Cortex of kidney (tissue), 1 donor: Measurements from ENCODE around the gene USH1C.

ENCODE experiments used
- DNase-seq: peaks from one replicate; lab custom pipeline; 2025; lab: John Stamatoyannopoulos, UW

Gene USH1C

DNA sequence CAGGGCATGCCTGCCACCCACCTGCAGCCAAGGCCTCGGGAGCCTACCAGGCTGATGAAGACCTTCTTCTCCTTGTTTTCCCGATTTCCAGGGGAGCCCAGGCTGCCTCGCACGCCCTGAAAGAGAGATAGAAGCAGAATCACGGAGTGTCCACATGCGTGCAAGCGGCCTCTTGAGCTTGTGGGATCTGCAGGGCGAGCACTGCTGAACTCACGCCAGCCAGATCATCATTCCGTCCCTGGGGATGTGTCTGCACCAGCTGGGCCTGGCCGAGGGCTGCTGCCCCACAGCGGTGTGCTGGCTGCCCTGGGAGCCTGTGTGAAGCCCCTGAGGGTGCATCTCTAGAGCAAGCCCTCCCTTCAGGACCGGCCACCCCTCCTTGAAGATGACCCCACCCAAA, 17.9 kb downstream of the USH1C start:
- DNase-seq: no peak

DNA sequence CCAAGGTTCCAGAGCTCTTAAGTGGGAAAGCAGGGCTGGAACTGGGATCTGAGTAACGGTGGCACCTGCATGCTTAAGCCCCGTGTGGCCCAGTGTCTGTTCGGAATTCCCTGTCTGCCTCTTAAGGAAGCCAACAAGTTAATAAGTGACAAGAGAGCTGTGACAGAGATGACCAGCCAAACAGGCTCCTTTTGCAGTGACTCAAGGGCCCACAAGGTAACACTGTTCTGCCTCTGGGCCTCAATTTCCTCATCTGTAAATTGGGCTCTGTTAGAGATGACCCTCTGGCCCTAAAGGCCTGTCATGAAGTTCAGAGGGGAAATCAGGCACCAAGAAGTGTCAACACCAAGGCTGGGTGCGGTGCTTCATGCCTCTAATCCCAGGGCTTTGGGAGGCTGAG, 18.6 kb downstream of the USH1C start:
- DNase-seq: no peak

DNA sequence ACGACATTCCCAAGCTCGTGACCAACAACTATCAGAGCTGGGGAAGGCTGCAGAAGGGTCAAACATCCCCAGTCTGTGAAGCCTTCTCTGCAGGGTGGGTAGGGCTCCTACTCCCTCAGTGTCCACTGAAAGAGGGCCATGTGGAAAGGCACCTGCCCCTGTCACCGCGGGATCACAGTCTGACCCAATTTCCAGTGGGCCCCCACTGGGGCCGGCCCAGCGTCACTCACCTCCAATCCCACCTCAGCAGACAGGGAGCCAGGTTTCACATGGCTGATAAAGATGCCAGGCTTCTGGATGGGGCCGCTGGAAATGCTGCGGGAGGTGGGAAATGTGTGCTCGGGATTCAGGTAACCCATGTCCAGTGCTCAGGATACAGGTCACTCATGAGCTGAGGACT, 20.0 kb downstream of the USH1C start:
- no peak for DNase-seq

DNA sequence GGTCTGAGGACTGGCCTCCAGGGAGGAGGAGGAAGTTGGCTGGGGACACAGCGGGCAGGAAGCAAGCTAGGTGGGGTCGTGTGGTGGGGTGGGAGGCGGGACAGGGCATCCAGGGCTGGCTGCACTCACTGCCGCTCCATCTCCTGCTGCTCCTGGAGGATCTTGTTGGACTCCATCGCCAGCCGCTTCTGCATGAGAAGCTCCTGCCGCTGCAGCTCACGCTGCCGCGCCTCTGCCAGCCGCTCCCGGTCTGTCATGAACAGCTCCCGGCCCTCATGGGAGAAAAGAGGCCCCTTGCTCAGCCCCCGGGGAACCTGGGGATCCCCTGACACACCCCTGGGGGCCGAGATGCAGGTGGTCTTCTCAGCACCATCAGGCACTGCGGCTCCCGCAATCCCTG, 21.6 kb downstream of the USH1C start:
- no peak for DNase-seq

DNA sequence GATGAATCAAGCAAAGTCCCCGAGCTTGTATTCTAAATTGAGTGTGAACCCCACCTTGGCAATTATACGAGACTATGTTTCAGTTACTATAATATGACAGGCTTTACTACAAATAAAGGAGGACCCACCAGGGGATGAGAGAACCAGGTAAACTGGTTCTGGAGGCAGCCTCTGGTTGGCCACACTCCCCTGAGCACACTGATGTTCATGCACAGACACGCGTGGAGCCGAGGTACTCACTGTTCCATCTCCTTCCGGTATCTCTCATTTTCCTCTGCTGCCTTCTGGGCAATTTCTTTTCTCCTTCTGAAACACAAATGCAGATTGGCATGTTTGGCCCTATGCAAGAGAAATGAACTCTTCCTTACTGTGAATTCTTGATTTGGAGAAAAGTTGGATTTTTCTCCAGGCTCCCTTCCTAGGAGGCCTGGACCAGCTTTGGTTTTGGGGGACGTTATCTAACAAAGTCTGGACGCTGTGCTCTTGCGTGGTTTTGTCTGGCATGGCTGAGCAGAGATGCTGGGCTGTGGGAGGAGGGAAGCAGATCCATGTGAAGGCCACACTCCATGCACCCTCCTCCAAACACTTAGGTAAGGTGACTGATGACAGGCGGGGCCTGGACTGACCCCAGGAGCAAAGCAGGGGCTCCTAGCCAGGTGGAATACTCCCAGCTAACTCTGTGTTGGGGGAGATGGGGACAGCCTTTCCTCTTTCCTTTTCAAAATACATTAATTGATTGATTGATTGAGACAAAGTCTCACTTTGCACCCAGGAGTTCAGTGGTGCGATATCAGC, 22.9 kb downstream of the USH1C start:
- no peak for DNase-seq

DNA sequence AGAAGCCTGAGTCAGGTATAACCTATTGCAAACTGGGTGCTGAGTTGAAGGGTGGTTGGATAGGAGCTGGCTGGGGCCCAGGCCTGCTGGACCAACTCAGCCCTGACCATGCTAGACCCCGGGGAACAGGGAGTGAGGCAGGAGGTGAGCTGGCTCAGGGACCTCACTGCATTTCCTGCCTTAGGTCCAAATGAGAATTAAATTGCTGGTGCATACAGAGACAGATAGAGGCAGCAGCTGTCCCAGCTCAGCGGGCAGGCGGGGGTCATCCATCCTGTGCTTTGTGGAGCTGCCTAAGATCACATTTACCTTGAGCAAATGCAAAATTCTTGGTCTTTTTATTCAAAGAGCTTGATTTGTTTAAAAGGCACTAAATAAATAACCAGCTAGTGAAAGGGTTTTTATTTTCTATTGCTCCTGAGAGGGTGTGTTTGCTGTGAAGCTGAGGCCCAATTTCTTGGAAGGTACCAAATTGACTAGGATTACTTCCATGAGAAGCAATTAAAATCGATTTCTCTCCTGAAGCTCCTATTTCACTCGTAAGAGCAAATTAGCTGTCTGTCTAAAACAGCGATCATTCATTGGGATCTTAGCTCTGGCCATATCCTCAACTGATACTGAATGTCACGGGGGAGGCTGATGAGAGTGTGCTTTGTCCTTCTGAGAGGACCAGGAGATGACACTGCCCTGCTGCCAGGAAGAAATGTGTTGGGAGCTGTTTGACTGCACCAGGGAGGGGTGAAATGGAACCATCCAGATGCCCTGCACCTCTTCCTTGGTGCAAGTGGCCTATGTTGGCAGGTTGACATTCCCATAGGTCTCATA, 24.9 kb downstream of the USH1C start:
- DNase-seq: no peak

DNA sequence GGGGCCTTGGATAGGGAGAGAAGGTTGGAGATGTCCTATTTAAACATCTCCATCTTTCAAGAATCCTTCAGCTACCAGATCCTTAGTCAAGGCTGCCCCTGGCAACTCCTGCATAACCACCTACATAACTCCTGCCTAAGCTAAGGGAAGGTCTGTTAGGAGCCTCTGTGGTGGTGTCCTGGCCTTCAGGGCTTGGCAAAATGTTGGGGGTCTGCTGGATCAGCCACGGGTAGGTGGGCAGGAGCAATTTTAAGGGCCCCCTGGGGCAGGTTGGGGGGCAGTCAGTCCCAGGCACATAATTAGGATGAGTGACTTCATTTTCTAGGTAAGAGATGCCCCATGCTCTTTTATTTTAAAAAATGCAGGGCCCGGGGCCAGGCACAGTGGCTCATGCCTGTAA, 25.9 kb downstream of the USH1C start:
- no peak for DNase-seq

DNA sequence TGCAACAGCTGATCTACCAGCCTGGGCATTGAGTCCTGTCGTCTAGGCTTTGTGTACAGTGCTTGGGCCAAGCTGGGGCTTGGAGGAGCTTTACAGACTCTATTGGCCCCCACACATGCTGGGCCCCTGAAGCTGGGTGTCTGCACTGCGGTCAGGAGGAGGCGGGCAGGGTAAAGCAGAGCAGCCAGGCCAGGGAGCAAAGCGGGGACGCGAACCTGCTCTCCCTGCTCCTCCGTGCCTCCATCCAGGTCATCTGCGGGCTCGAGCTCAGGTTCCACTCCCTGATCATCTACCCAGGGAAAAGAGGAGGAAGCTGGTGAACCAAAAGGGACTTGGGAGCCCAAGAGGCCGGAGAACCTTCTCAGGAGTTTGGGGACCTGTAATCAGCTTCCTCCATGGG, 27.0 kb downstream of the USH1C start:
- no peak for DNase-seq

DNA sequence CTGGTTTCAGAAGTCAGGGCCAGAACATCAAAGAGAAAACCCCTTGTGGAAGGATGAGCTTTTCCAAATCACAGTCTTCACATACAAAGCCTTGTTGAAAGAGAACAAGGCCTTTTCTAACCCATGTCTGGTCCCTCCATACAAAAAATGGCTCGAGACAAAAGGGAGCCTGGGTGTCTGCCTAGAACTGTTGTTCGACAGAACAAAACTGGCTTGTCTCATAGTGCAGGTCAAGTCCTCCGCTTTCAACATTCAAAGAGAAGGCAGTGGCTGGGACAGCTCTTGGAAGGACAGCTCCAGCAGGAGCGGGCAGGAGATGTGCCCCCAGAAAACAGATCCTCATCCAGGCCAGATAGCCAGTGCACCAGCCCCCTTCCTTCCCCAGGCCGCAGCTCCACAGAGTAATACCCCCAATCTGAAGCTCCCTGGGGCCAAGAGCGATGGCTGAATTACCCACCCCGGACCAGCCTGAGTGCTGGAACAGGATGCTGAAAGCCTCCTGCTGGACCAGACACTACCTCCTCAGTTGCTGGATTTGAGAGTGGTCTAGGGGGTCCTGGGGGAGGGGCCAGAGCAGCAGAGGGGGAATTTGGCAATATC, 27.6 kb downstream of the USH1C start:
- DNase-seq: no peak

DNA sequence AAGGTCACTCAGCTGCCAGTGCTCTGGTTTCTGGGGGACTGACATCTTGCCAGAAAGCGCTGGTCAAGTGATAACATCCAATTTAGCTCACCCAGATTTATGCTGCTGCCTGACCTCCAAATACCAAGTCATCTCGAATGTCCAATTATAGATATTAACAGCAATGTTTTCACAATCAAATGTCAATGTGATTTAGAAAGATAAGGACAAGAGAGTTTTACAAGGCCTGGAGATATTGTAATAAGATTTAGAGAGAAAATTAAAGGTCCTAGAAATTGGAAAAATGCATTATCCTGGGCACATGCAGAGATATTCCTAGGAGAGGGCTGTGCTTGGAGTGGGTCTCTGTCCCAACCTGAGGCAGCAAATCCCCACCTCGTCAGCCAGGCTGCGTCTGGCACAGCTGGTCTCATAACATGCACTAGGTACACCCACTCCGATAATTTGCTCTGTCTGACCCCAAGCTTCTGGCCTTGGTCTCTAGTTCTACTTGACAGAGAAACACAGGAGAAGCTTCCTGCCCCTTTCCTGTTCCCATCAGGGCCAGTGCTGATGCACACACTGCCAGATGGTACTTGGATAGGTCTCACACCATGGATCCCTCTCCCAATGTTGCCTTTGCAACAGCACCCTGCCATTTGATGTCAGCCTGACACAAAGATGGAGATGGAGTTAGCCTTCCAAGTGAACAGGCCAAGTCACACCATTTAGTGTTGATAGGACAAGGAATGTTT, 28.6 kb downstream of the USH1C start:
- DNase-seq: no peak

DNA sequence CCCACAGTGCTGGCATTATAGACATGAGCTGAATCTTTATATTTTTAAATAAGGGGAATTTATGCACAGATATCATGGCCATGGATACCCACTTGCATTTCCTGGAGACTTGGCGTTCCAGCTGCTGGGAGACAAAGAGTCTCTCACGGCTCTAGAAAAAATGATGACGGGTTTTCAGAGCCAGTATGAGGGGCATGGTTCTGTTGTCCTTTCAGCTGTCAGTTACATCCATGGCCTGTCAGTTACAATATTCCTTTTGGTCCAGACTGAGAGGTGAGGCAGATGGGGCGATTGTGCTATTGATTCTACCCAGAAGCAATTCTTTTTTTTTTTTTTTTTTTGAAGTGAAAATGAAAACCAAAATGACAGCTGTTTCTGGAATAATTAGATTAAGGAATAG, 29.7 kb downstream of the USH1C start:
- DNase-seq: no peak

DNA sequence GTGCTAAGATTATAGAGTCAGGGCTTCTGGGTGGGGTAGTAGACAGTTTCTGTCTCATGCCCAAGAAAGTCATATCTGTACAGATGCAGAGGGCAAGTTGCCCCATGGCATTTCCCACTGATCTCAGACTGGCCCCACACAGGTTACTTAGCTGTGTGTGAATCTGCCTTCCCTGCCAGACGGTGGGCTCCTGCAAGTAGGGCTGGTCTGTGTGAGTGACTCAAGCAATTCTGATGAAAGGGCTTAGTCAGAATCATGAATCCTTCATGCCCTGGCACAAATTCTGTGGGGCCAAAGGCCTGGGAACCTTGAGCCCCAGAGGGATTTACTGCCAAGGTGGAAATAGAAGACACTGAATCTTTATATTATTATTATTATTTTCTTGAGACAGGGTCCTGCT, 30.4 kb downstream of the USH1C start:
- DNase-seq: no peak

DNA sequence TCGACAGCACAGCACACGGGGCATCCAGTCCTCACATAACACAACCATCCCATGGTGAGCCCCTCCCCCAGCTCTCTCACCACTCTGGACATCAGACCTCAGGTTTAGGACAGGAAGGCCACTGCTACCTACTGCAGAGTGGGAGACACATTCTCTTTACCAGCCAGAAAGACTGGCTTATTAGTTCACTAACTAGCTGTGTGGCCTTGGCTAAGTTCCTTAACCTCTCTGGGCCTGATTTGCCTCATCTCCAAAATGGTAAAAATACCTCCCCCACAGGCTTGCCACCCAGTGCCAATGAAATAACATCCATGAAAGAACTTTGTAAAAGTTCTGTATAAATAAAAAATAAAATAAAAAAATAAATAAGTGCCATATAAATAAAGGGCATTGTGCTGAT, 32.1 kb downstream of the USH1C start:
- no peak for DNase-seq

DNA sequence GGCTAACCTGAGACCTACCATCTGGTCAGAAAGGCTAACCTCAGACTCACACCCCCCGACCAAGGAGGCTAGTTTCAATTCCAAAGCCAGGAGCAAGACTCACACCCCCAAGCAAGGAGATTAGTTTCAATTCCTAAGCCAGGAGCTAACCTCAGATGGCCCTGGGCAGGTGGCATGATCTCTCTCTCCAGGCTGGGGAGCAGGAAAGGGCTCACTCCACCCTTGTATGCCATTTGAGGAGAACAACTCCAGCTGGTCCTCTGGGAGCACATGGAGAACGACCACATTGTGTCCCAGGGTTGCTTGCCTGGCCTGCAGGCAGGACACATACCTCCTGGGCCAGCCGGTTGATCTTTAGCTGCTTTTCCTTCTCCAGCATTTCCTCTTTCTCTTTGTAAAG, 32.6 kb downstream of the USH1C start:
- DNase-seq: no peak

DNA sequence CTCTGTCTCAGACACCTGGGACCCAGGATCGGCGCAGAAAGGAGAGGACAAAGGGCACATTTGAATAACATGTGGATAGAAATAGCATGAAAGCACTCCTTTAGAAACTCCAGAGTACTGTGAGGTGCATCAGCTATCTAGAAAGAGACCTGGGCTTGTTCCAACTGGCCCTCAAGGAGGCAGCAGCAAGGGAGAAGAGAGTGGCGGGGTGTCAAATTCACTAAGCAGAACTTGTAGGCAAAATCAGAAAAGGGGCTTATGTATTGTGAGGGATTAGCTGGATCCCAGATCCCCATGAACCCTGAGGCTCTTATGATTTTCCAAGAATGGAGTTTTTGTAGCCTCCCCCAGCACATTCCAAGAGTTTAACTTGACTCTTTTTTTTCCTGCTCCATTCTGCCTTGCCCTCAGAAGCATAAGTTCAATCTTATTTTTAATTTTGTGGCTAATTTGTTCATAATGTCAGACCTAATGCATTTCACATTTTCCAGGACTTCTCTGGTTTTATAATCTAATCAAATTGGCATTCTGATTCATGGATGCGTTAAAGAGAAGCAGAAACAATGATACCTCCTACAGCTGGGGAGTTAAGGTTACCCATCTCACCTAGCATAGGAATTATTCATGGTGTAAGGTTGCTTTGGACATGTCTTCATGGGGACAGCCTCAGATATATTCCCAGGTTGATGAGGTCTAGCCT, 33.6 kb downstream of the USH1C start:
- no peak for DNase-seq

DNA sequence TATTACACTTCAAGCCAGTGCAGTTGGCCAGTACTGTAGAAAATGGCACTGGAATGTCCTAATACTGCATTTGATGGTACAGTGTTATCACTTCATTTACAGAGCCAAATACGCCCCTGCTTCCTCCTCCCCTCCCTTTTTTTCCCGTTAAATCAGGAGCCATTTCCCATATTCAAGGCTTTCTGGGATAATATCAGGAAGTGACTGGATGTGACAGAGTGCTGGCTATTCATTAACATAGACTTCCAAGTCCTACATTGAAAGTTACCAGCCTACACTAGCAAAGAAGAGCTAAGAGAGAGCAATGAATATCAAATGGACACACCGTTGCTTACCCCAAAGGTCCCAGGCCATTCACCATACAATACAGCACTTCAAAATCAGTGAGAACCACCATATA, 35.4 kb downstream of the USH1C start:
- no peak for DNase-seq

DNA sequence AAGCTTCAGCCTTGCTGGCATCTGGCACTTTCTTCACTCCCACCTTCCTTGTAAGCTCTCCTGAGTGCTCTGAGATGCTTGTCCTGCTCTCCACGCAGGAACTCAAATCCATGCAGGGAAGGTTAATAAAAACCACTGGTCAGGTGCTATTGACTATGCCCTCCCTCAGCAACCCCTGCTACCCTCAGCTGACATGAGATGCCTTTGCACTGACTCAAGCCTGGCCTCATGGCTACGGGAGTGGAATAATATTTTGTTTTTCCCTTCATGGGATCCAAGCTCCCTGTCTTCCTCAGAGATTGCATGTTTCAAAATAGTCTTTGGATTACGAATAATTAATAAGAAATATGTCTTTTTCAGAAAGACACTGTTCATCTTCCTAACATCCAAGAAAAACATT, 35.9 kb downstream of the USH1C start:
- no peak for DNase-seq

DNA sequence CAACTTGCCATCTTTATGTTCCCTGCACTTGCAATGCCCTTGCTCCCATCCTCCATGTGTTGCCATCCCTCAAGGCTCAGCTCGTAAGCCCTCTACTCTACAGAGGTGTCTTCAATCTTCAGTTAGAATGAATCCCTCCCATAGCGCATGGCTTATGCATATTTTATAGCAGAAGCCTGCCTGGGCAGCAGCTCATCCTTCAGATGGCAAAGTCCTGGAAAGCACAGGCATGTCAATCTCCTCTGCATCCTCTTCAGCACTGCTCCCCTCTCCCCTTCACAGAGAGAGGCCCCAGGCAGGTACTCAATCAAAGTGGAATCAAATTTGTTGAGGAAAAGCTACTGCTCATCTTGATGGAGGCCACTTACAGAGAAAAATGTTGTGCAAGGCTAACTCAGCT, 36.4 kb downstream of the USH1C start:
- DNase-seq: no peak

DNA sequence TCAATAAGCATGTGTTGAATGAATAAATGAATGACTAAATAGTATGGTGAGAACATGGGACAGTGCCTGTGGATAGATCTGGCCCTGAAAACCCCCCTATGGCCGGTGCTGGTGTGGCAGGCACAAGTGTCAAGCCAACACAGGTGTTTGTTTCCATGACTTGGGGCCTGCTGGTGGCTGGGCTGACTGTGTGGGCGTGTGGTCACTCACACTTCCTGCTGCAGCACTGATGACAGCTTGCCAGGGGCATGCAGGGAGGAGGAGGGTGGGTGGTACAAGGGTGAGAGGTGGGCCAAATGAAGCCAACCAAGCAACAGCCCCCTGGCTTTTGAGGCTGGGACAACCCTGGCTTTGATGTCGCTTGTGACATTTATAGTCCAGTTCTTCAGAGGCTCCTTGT, 37.3 kb downstream of the USH1C start:
- no peak for DNase-seq

DNA sequence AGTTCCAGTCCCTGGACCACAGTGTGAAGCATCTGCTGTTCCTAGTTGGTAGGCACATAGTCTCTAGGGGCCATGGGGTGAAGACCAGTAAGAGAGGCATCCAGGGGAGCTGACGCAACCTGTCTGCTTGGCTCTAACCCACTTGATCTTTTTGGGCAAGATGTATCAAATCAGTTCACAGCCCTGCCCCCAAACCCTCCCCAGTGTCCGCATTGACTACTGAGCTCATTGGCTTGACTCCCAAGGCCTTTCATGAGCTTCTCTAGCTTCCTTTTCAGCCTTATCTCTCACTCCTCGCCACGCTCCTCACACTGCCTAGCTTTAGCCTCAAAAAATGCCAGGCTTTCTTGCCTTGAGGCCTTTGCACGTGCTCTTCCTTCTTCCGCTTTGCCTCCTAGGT, 37.9 kb downstream of the USH1C start:
- DNase-seq: no peak

DNA sequence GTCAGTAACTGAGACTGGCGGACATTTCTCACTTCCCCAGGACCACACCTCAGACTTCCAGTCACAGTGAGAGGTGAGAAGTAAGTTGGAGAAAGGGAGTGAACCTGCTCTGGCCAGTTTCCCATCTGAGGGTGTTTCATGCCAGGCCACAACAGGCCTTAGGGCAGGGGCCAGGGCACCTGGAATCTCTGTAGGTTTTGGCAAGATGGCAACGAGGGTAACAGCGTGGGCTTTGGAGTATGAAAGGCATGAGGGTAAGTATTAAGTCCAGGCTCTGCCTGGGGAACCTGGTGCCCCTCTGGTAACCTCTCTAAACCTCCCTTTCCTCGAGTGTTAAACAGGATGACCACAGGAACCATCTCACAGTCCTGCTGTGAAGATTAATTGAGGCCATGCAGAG, 39.1 kb downstream of the USH1C start:
- DNase-seq: no peak
